ENCODE measurements around the gene MEG3.

DNA sequence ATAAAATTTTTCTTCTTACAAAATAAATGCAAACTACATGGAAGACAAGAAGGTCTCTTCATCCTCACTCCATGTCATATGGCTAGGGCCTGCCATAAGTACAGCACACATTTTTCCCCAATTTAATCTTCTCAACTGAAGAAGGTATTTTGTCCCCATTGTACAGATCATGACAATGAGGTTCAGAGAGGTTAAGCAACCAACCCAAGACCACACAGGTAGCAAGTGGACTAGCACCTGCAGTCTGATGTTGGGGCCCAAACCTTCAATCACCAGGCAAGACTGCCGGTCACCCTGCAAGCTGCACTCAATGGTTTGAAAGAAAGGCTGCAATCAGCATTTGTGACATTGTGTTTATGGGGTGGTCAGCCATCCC lies 6.5 kb upstream of the MEG3 start:
- TF ChIP-seq CTCF (IDR thresholded peaks at IDR 0.05; ENCODE audit: control extremely low read depth in 1 of 3, insufficient read depth in 1 of 3, low read depth in 1 of 3, low read length in 3 of 3) = no peak
- no peak for TF ChIP-seq TAF1 (IDR thresholded peaks at IDR 0.05; ENCODE audit: low read depth, low read length)

Data from H1 (cell line).